HCT116 (cell line): ENCODE data around the gene ITK. TPM values are rescaled to one million over a fixed set of nuclear protein-coding genes. Genes with fewer than 3 reads are reported as not detected.

ENCODE experiments used
- ATAC-seq: fragments of 200-7000 bp; cut with Tn5 transposase; 2 replicates; pipeline ENCODE4 v1.9.1; 2020; ENCODE audit warnings: mild to moderate bottlenecking, moderate library complexity
- BruUV-seq: library from RNA; stranded (reverse); fragments of 400-500 nt; replicated peaks from 2 replicates; lab custom pipeline; 2021; lab: Mats Ljungman, UMichigan
- CTCF ChIA-PET: fragments of 300-600 bp; sonication (Branson Sonifier 250); formaldehyde crosslinking; loops from one replicate; lab custom pipeline; 2021; ENCODE audit warnings: antibody characterized with exemption; lab: Charles Lee
- POLR2A ChIA-PET: fragments of 300-600, 350-600 bp; sonication (Branson Sonifier 250); formaldehyde crosslinking; loops from one replicate; lab custom pipeline; 2021; ENCODE audit warnings: antibody characterized with exemption; lab: Charles Lee
- RAD21 ChIA-PET, 2 experiments: fragments of 300-600 bp; sonication (Branson Sonifier 250); formaldehyde crosslinking; loops; one replicate each; lab custom pipeline; 2023; ENCODE audit warnings: low total read pairs in 2 of 2; ENCODE audit not compliant: uncharacterized antibody in 2 of 2, unreplicated experiment in 2 of 2, low non-redundant PET in 1 of 2; lab: Charles Lee
- DNase-seq: peaks from one replicate; pipeline ENCODE4 v3.0.0-alpha.2; 2010; ENCODE audit warnings: low read depth, low spot score
- H2AFZ ChIP-seq: fragments of 200-600 bp; shearing (Covaris generic), sonication (generic); 2 replicates; pipeline ENCODE4 v1.6.1; 2017; ENCODE audit warnings: low read depth, mixed run types, mixed read lengths, antibody characterized with exemption, low read length; ENCODE audit not compliant: poor library complexity, severe bottlenecking
- H3K27ac ChIP-seq: 2 replicates; pipeline ENCODE4 v1.5.1; 2012; ENCODE audit warnings: low read depth, low read length
- H3K27me3 ChIP-seq: fragments of 200-600 bp; sonication (generic); 2 replicates; pipeline ENCODE4 v1.6.1; 2016; ENCODE audit warnings: mixed run types, low read length, mixed read lengths; ENCODE audit not compliant: insufficient read depth
- H3K36me3 ChIP-seq, 2 experiments: fragments of 200-500 bp in 1 of 2; fragments of 200-600 bp in 1 of 2; sonication (Bioruptor generic) in 1 of 2; sonication (generic) in 1 of 2; 2 replicates each; pipeline versions ENCODE4 v1.5.1 to v1.6.1; 2014 to 2016; ENCODE audit warnings: low read length in 2 of 2, inconsistent platforms in 1 of 2, mixed read lengths in 1 of 2, mixed run types in 1 of 2; ENCODE audit not compliant: insufficient read depth in 2 of 2, control insufficient read depth in 1 of 2
- H3K4me1 ChIP-seq, 2 experiments: fragments of 200-600 bp in 1 of 2; sonication (generic) in 1 of 2; 2 replicates each; pipeline versions ENCODE4 v1.5.1 to v1.6.1; 2012 to 2017; ENCODE audit warnings: low read length in 2 of 2, inconsistent platforms in 1 of 2, mild to moderate bottlenecking in 1 of 2, mixed read lengths in 1 of 2, mixed run types in 1 of 2, moderate library complexity in 1 of 2; ENCODE audit not compliant: insufficient read depth in 2 of 2, control insufficient read depth in 1 of 2
- H3K4me2 ChIP-seq: fragments of 200-600 bp; sonication (generic); 2 replicates; pipeline ENCODE4 v1.6.1; 2017; ENCODE audit warnings: mixed run types, low read length, mixed read lengths
- H3K4me3 ChIP-seq, 2 experiments: fragments of 200-600 bp in 1 of 2; sonication (generic) in 1 of 2; replicated peaks in 1 of 2; 2 replicates each; pipeline ENCODE4 v1.5.1; 2011 to 2016; ENCODE audit warnings: low read length in 2 of 2, control low read depth in 1 of 2, low read depth in 1 of 2, mild to moderate bottlenecking in 1 of 2, mixed read lengths in 1 of 2, mixed run types in 1 of 2
- H3K79me2 ChIP-seq: fragments of 200-600 bp; sonication (generic); 2 replicates; pipeline ENCODE4 v1.6.1; 2017; ENCODE audit warnings: mild to moderate bottlenecking, mixed run types, low read length, moderate library complexity, mixed read lengths; ENCODE audit not compliant: insufficient read depth
- H3K9ac ChIP-seq: fragments of 200-600 bp; sonication (generic); 2 replicates; pipeline ENCODE4 v1.6.1; 2016; ENCODE audit warnings: low read length, mixed read lengths
- H3K9me2 ChIP-seq: fragments of 200-600 bp; sonication (generic), shearing (Covaris generic); 2 replicates; pipeline ENCODE4 v1.6.1; 2017; ENCODE audit warnings: mixed run types, mild to moderate bottlenecking, moderate library complexity; ENCODE audit not compliant: insufficient read depth
- H3K9me3 ChIP-seq, 2 experiments: fragments of 200-500 bp in 1 of 2; fragments of 200-600 bp in 1 of 2; sonication (Bioruptor generic) in 1 of 2; sonication (generic) in 1 of 2; 2 replicates each; pipeline ENCODE4 v1.6.1; 2014 to 2017; ENCODE audit warnings: low read length in 2 of 2, mixed read lengths in 2 of 2, inconsistent platforms in 1 of 2, low read depth in 1 of 2, mild to moderate bottlenecking in 1 of 2, mixed run types in 1 of 2, moderate library complexity in 1 of 2; ENCODE audit not compliant: control insufficient read depth in 1 of 2, insufficient read depth in 1 of 2
- H4K20me1 ChIP-seq: fragments of 200-600 bp; sonication (generic), shearing (Covaris generic); 2 replicates; pipeline ENCODE4 v1.6.1; 2017; ENCODE audit warnings: mixed run types, mild to moderate bottlenecking, moderate library complexity; ENCODE audit not compliant: insufficient read depth
- CEBPB ChIP-seq: IDR thresholded peaks from 2 replicates; pipeline ENCODE4 v1.6.1; 2012; ENCODE audit warnings: low read depth
- REST ChIP-seq: IDR thresholded peaks from 2 replicates; pipeline ENCODE4 v1.6.1; 2012; ENCODE audit warnings: low read depth
- intact Hi-C: fragments of 100-400 bp; cut with micrococcal nuclease; formaldehyde crosslinking; loops from 2 replicates; pipeline ENCODE4 v1.10.0; 2022
- total RNA-seq: library from RNA; stranded (reverse); gene quantifications from one replicate; pipeline ENCODE4 v1.2.1, GENCODE V29; 2021; ENCODE audit not compliant: unreplicated experiment

ITK gene
- total RNA-seq, 1 experiment from 2014 or later: 0.37 TPM

DNA sequence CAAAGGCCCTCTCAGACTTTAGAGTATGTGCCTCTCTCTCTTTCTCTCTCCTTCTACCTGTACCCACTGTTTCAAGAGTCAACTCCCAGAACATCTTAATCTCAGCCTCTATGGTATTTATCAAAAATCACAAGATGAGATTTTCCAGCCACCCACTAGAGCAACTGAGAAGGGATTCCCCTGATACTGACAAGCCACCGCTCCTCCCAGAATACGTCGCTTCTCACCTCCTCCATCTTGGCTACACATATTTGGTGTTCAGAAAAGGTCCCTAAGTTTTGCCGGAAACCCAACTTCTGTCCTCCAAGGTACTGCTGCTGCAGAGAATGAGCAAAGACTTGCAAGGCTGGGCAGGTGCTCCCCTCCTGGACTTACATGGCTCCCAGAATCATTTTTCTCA lies 20.6 kb upstream of the ITK start:
- ChIA-PET POLR2A (no interaction called here), CTCF (no interaction called here), RAD21 (no interaction called here)
- Histone ChIP-seq H3K4me2 (no peak overlapping the region), H3K27ac (no peak overlapping the region), H3K9ac (no peak overlapping the region), H3K36me3 (no peaks in the 10 kb centered on the region), H3K4me3 (no peak overlapping the region), H4K20me1 (no peaks in the 10 kb centered on the region), H3K9me2 (no peaks in the 10 kb centered on the region), H3K27me3 (peaks cover 12% of the 10 kb centered on the region; the same call in 1 of the 2 replicates), H2AFZ (no peak overlapping the region), H3K9me3 (no peaks in the 10 kb centered on the region), H3K4me1 (no peaks in the 10 kb centered on the region), H3K79me2 (no peaks in the 10 kb centered on the region)
- intact Hi-C loops: no loop called here
- DNase-seq (no peak), ATAC-seq (no peak)
- no TSS peak for BruUV-seq
- TF ChIP-seq CEBPB: no peak

- Histone ChIP-seq H3K9ac (no peak overlapping the region), H3K27me3 (peaks cover 26% of the 10 kb centered on the region), H3K9me3 (no peaks in the 10 kb centered on the region), H3K79me2 (no peaks in the 10 kb centered on the region), H3K36me3 (no peaks in the 10 kb centered on the region), H3K27ac (no peak overlapping the region), H4K20me1 (no peaks in the 10 kb centered on the region), H2AFZ (no peak overlapping the region), H3K4me2 (no peak overlapping the region)
- CTCF ChIA-PET: no interaction called here
- POLR2A ChIA-PET: no interaction called here
- ATAC-seq: no peak
- RAD21 ChIA-PET: no interaction called here
- intact Hi-C loops: no loop called here
- DNase-seq: no peak
- TF ChIP-seq REST (no peak), CEBPB (no peak)
- TF ChIP-seq, all 23 proteins: peak for 0
- Histone ChIP-seq H3K4me3 (no peak overlapping the region), H3K4me1 (no peaks in the 10 kb centered on the region), H3K9me2 (no peaks in the 10 kb centered on the region)
- no TSS peak for BruUV-seq
Measured at GRCh38 chr5:157161996-157162395, 18.6 kb upstream of the ITK start.
